Measurements from ENCODE around the gene ANKS1B.
A peak's percentile ranks its signal among the peaks of the same experiment; 100 is the strongest.

Gene ANKS1B

GRCh38 chr12:98786653-98787052, 1198.1 kb downstream of the ANKS1B start:
- no peak for DNase-seq

- DNase-seq: no peak
Measured at GRCh38 chr12:98783420-98783819, 1201.3 kb downstream of the ANKS1B start.

DNA sequence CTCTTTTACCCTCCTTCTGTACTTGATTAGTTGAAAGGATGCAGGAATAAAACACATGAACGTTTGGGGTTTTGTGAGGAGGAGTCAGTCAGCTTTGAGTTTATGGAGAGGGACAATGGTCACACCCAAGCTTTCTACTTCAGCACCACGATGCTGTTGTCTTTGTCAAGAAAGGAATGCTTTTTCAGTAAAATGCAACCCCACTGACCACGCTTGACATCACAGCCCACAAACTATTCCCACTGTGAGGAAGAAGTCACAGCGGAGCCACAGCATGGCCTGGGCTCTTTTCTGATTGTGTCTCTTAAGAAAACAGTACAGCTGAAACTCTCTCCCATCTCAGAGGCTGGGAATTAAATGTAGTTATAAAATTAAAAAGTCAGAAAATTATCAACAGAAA, 1204.5 kb downstream of the ANKS1B start:
- peak; percentile 14 for DNase-seq

DNA sequence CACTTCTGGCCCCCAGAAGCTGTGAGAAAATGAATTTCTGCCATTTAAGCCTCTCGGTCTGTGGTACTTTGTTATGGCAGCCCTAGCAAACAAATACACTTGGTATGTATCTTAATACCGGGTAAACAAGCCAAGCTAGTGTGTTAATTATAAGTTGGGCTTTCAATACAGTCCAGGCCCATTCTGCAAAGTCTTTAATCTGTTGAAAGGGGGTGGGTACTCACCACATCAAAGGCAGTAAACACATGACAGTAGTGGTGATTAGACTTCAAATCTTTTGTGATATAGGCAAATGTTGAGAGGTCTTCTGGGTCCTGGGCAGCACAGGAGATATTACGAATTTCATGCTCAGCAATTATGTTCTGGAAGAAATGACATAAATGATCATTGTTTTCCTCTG, 1211.9 kb downstream of the ANKS1B start:
- DNase-seq: no peak

- no peak for DNase-seq
Measured at GRCh38 chr12:98771811-98772752, 1212.7 kb downstream of the ANKS1B start.

DNA sequence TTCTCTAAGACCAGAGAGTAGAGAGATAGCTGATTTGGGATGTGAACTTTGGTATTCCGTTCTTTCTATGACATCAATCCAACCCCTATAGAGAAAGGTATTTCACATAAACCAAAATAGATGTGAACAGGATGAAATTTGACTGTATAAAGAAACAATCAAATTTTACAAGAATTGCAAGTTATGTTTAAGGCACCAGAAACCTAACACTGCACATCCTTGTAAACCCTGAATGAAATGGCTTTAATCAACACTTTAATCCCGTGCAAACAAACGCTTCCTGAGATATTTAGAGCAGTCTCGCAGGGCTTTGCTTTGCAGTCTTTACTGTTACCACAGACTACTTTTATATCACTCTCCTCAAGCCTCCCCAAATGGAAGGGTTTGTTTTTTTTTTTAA, 1214.5 kb downstream of the ANKS1B start:
- DNase-seq: no peak

GRCh38 chr12:98769068-98769467, 1215.7 kb downstream of the ANKS1B start:
- no peak for DNase-seq

GRCh38 chr12:98767248-98767647, 1217.5 kb downstream of the ANKS1B start:
- no peak for DNase-seq

DNA sequence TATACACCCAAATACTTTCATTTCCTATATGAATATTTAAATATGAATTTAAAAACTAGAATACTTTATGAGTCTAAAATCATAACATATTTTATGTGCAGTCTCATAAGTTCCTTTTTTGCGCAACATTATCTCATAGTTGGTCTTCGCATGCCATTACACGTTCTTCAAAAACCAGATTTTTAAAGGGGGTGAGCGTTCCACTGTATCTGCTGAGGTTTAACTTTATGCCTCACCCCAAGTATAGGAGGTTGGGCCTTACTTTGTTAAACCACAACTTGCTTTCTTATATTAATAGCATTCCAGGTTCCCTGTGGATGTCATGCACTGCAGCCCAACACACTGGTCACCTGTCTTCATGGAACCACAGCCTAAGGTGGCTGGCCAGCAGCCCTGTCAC, 1221.1 kb downstream of the ANKS1B start:
- no peak for DNase-seq

GRCh38 chr12:98758331-98758730, 1226.4 kb downstream of the ANKS1B start:
- DNase-seq: peak; percentile 36

DNA sequence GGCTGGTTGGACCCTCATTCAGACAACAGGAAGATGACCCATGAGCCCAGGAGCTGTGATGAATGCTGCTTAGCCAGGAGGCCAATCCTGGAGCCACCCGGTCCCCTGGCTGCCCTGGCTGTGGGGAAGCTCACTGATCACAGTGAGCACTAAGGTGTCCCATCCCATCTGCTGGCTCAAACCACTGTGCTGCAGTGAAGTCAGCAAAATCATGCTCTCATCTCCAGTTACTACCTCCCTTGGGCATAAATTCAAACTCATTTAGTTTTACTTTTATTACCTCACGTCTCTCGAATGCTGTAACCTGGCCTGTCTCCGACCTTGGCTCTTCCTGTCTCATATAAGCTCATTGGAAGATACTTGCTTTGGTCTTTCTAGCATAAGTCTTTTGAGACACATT, 1227.3 kb downstream of the ANKS1B start:
- DNase-seq: no peak

DNA sequence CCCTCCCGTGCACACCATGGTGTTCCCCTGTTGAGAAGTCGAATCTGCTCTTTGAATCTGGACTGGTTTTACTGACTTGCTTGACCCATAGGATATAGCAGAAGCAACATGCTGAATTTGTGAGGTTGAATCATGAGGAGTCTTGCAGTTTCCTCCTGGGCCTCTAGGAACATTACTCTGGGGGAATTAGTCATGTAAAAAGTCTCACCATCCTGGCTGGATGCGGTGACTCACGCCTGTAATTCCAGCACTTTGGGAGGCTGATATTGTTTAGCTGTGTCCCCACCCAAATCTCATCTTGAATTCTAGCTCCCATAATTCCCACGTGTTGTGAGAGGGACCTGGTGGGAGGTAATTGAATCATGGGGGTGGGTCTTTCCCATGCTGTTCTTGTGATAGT, 1228.9 kb downstream of the ANKS1B start:
- DNase-seq: peak; percentile 85

DNA sequence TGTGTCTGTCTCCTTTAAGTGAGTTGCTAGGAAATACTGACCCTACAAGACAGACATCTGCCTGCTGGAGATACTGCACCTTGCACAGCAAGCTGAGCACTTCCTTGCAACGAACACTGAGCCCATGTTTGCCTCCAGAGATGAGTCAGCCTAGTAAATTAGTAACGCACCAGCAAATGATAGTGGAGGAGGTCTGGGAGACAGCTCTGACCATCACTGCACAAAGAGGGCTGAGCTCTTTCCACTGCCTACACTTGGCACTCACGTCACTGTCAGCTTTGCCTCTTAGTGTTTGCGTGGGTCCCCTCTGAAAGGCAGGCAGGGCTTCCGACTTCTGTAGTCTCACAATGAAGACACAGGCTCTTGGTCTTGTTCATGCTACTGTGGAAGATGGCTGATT, 1230.6 kb downstream of the ANKS1B start:
- peak; percentile 72 for DNase-seq

GRCh38 chr12:98752726-98753125, 1232.0 kb downstream of the ANKS1B start:
- peak; percentile 81 for DNase-seq

GRCh38 chr12:98751580-98752115, 1233.1 kb downstream of the ANKS1B start:
- DNase-seq: no peak

DNA sequence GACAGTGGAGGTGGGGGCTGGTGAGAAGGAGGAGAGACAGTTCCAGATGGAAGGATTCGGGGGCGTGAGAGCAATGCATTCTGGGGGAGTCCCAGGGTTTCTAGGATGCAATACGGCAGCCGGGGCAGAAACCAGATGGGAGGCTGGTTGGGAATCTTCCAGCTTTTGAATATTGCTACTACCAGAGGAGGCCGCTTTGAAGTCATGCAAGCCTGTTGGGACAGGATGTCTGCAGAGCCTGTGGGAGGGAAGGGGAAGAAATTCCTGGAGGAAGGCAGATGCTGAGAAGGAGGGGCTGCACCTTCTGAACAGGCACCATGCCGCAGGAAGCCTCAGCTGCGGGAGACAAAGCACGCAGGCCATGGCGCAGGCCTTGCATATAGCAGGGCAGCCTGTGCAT, 1234.2 kb downstream of the ANKS1B start:
- DNase-seq: peak; percentile 56

- DNase-seq: no peak
Measured at GRCh38 chr12:98748463-98748862, 1236.3 kb downstream of the ANKS1B start.

- DNase-seq: peak; percentile 30
Measured at GRCh38 chr12:98745578-98746391, 1239.0 kb downstream of the ANKS1B start.

DNA sequence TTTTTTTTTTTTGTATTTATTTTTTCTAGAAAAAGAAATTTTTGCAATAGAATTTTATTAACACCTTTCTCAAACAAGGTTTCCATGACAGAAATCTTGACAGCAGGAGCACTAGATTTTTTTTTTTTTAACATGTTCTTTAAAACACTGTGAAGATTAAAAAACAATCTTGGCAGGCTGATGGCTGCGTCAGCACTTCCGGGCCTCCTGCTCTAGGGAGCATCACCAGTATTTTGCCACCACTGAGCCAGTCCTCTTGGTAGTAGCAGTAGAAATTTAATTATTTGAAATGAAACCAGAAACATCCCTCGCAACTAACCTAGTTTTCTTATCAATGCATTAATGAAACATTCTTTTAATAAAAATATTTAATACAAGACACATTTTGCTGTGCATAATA, 1240.1 kb downstream of the ANKS1B start:
- DNase-seq: no peak

GRCh38 chr12:98743362-98743953, 1241.3 kb downstream of the ANKS1B start:
- DNase-seq: no peak

GRCh38 chr12:98741556-98742265, 1243.0 kb downstream of the ANKS1B start:
- DNase-seq: peak; percentile 38

DNA sequence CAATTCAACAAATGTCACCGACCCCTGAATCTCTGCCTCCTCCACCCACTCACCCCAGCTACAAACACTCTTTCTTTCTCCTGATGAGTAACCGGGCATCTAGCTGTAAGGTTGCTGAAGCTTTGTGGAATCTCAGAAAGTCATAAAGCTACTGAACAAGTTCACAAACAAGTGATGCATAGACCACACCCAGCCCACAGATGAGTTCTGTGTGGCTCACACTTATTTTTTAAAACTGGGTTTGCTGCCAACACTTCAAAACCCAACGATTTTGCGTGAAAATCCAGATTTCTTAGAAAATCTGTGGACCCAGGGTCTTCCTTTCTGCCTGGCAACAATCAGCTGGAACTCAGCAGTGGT, 1243.6 kb downstream of the ANKS1B start:
- DNase-seq: no peak

GRCh38 chr12:98740751-98741150, 1244.0 kb downstream of the ANKS1B start:
- DNase-seq: no peak
